Right ventricle myocardium inferior (tissue), 1 donor: ENCODE measurements around the gene SMAD6. TPM values are rescaled to one million over a fixed set of nuclear protein-coding genes. Genes with fewer than 3 reads are reported as not detected.

Experiments
- ATAC-seq: fragments of 200-7000 bp; cut with Tn5 transposase; one replicate; pipeline ENCODE4 v1.9.1; 2020; ENCODE audit warnings: mild to moderate bottlenecking, moderate library complexity
- DNase-seq: peaks from one replicate; pipeline ENCODE4 v3.0.0; 2021; ENCODE audit errors: missing footprints
- intact Hi-C: fragments of 100-400 bp; cut with DNase I; formaldehyde crosslinking; loops from one replicate; pipeline ENCODE4 v1.11.0; 2022
- total RNA-seq: library from RNA; stranded (reverse); fragmentation: NEBNext Ultra II Directional; extraction: Animal tissue kit (Norgen Biotek cat#: 25700); gene quantifications from one replicate; pipeline ENCODE4 v1.2.1, GENCODE V29; 2021
- donor health status: DM: no; HTN: yes; CAD: no; lungs with severe emphysema.

Gene SMAD6
- total RNA-seq, 1 donor from 2014 or later, result 16.2 TPM

- DNase-seq, result no peak
- intact Hi-C loops, result no loop called here
- ATAC-seq, result no peak
Observed at GRCh38 chr15:66797921-66798320, 95.9 kb downstream of the SMAD6 start.

GRCh38 chr15:66798426-66799061 lies 96.5 kb downstream of the SMAD6 start:
- intact Hi-C loops, result no loop called here

GRCh38 chr15:66799242-66799641 lies 97.2 kb downstream of the SMAD6 start:
- no peak for DNase-seq
- no peak for ATAC-seq
- intact Hi-C loops, result no loop called here

More at GRCh38 chr15:66798426-66799061, 96.5 kb downstream of the SMAD6 start:
- no peak for DNase-seq
- no peak for ATAC-seq

- intact Hi-C loops, result no loop called here
- no peak for ATAC-seq
- DNase-seq, result no peak
Observed at GRCh38 chr15:66800584-66801235, 98.7 kb downstream of the SMAD6 start.

- no peak for DNase-seq
- intact Hi-C loops, result no loop called here
Observed at GRCh38 chr15:66801266-66801665, 99.2 kb downstream of the SMAD6 start.

GRCh38 chr15:66802025-66803001 lies 100.3 kb downstream of the SMAD6 start:
- no peak for DNase-seq
- ATAC-seq, result no peak
- intact Hi-C loops, result no loop called here

More at GRCh38 chr15:66801266-66801665, 99.2 kb downstream of the SMAD6 start:
- ATAC-seq, result no peak

- peak; percentile 88 for DNase-seq
- peak; percentile 97 for ATAC-seq
- intact Hi-C loops, result no loop called here
Observed at GRCh38 chr15:66803182-66803729, 101.2 kb downstream of the SMAD6 start.

GRCh38 chr15:66803749-66804148 lies 101.7 kb downstream of the SMAD6 start:
- ATAC-seq, result no peak
- DNase-seq, result no peak
- intact Hi-C loops, result no loop called here

- ATAC-seq (no peak), DNase-seq (no peak)
- intact Hi-C loops, result no loop called here
Observed at GRCh38 chr15:66805202-66805885, 103.3 kb downstream of the SMAD6 start.

GRCh38 chr15:66808181-66808824 lies 106.3 kb downstream of the SMAD6 start:
- intact Hi-C loops, result no loop called here
- DNase-seq (no peak), ATAC-seq (no peak)

GRCh38 chr15:66809664-66810063 lies 107.6 kb downstream of the SMAD6 start:
- DNase-seq, result no peak
- intact Hi-C loops, result no loop called here
- no peak for ATAC-seq

- intact Hi-C loops, result no loop called here
- DNase-seq (no peak), ATAC-seq (no peak)
Observed at GRCh38 chr15:66815318-66815717, 113.3 kb downstream of the SMAD6 start.

GRCh38 chr15:66816201-66816600 lies 114.2 kb downstream of the SMAD6 start:
- ATAC-seq, result no peak
- intact Hi-C loops, result no loop called here
- DNase-seq, result no peak

- ATAC-seq, result no peak
Observed at GRCh38 chr15:66819084-66819483, 117.0 kb downstream of the SMAD6 start.

GRCh38 chr15:66820481-66821176 lies 118.6 kb downstream of the SMAD6 start:
- no peak for ATAC-seq
- intact Hi-C loops, result no loop called here
- no peak for DNase-seq

More at GRCh38 chr15:66819084-66819483, 117.0 kb downstream of the SMAD6 start:
- intact Hi-C loops, result no loop called here
- DNase-seq, result no peak

- intact Hi-C loops, result no loop called here
- ATAC-seq (no peak), DNase-seq (no peak)
Observed at GRCh38 chr15:66821307-66821706, 119.3 kb downstream of the SMAD6 start.

GRCh38 chr15:66822114-66822513 lies 120.1 kb downstream of the SMAD6 start:
- intact Hi-C loops, result no loop called here
- no peak for ATAC-seq
- DNase-seq, result no peak

GRCh38 chr15:66822576-66822975 lies 120.5 kb downstream of the SMAD6 start:
- intact Hi-C loops, result no loop called here
- DNase-seq (no peak), ATAC-seq (no peak)
